Parathyroid adenoma (tissue), 2 donors: ENCODE data around the gene BAD.

Experiments used
- H2AFZ ChIP-seq: fragments of 300-600 bp; sonication (generic); one replicate; pipeline ENCODE4 v1.7.0; 2017; ENCODE audit warnings: antibody characterized with exemption, mild to moderate bottlenecking
- H3K27ac ChIP-seq: fragments of 300-600 bp; sonication (generic); one replicate; pipeline ENCODE4 v1.7.0; 2017
- H3K27me3 ChIP-seq: fragments of 300-600 bp; sonication (generic); one replicate; pipeline ENCODE4 v1.7.0; 2017; ENCODE audit warnings: low read length; ENCODE audit not compliant: control insufficient read depth, insufficient read depth
- H3K36me3 ChIP-seq: fragments of 300-600 bp; sonication (generic); one replicate; pipeline ENCODE4 v1.7.0; 2017; ENCODE audit warnings: low read length; ENCODE audit not compliant: control insufficient read depth, insufficient read depth
- H3K4me1 ChIP-seq: fragments of 300-600 bp; sonication (generic); one replicate; pipeline ENCODE4 v1.7.0; 2017; ENCODE audit warnings: control low read depth
- H3K4me2 ChIP-seq: fragments of 300-600 bp; sonication (generic); one replicate; pipeline ENCODE4 v1.7.0; 2017; ENCODE audit warnings: low read length
- H3K4me3 ChIP-seq: fragments of 300-600 bp; sonication (generic); one replicate; pipeline ENCODE4 v1.7.0; 2017; ENCODE audit warnings: low read depth, low read length
- H3K79me2 ChIP-seq: fragments of 300-600 bp; sonication (generic); one replicate; pipeline ENCODE4 v1.7.0; 2017; ENCODE audit warnings: control low read depth
- H3K9ac ChIP-seq: fragments of 300-600 bp; sonication (generic); one replicate; pipeline ENCODE4 v1.7.0; 2017; ENCODE audit warnings: mild to moderate bottlenecking
- H3K9me3 ChIP-seq: fragments of 300-600 bp; sonication (generic); one replicate; pipeline ENCODE4 v1.7.0; 2017; ENCODE audit warnings: low read length; ENCODE audit not compliant: control insufficient read depth
- TF ChIP-seq, protein P1 (sequence below): fragments of 300-600 bp; sonication (generic); IDR thresholded peaks from one replicate; pipeline ENCODE4 v1.7.0; 2017; ENCODE audit warnings: antibody characterized with exemption, mild to moderate bottlenecking
- donor health status: primary hyperparathyroidism.

The BAD gene

DNA sequence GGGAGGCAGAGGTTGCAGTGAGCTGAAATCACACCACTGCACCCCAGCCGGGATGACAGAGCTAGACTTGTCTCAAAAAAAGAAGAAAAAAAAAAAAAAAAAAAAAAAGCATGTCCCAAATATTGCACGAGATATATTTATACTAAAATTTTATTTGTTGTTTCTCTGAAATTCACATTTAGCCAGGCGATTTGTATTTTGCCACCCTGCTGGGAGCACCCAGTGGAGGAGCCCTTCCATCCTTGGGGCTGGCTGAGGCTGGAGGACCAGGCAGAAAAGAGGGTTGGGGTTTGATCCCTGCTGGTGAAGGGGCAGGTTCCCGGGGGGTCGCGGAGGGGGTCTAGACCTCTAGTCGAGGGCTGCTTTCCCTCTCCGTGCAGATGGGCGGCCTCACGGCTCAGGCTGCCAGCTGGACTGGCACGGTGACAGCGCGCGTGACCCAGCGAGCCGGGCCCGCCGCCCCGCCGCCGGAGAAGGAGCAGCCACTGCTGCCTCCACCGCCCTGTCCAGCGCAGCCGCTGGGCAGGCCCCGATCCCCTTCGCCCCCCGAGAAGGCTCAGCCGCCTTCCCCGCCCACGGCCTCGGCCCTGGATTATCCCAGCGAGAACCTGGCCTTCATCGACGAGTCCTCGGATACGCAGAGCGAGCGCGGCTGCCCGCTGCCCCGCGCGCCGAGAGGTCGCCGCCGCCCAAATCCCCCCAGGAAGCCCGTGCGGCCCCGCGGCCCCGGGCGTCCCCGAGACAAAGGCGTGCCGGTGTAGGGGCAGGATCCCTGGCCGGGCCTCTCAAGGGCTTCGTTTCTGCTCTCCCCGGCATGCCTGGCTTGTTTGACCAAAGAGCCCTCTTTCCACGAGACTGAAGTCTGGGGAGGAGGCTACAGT lies 14.7 kb upstream of the BAD start:
- Histone ChIP-seq H3K79me2 (no peaks in the 10 kb centered on the region), H3K9me3 (no peaks in the 10 kb centered on the region), H3K9ac (no peak overlapping the region), H3K4me1 (peaks cover 3% of the 10 kb centered on the region), H3K27ac (no peak overlapping the region), H2AFZ (peak overlapping the region; percentile 74), H3K36me3 (no peaks in the 10 kb centered on the region), H3K4me2 (peak overlapping the region; percentile 65), H3K27me3 (no peaks in the 10 kb centered on the region), H3K4me3 (peak overlapping the region; percentile 27)
- TF ChIP-seq, protein P1, sequence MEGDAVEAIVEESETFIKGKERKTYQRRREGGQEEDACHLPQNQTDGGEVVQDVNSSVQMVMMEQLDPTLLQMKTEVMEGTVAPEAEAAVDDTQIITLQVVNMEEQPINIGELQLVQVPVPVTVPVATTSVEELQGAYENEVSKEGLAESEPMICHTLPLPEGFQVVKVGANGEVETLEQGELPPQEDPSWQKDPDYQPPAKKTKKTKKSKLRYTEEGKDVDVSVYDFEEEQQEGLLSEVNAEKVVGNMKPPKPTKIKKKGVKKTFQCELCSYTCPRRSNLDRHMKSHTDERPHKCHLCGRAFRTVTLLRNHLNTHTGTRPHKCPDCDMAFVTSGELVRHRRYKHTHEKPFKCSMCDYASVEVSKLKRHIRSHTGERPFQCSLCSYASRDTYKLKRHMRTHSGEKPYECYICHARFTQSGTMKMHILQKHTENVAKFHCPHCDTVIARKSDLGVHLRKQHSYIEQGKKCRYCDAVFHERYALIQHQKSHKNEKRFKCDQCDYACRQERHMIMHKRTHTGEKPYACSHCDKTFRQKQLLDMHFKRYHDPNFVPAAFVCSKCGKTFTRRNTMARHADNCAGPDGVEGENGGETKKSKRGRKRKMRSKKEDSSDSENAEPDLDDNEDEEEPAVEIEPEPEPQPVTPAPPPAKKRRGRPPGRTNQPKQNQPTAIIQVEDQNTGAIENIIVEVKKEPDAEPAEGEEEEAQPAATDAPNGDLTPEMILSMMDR = no peak

DNA sequence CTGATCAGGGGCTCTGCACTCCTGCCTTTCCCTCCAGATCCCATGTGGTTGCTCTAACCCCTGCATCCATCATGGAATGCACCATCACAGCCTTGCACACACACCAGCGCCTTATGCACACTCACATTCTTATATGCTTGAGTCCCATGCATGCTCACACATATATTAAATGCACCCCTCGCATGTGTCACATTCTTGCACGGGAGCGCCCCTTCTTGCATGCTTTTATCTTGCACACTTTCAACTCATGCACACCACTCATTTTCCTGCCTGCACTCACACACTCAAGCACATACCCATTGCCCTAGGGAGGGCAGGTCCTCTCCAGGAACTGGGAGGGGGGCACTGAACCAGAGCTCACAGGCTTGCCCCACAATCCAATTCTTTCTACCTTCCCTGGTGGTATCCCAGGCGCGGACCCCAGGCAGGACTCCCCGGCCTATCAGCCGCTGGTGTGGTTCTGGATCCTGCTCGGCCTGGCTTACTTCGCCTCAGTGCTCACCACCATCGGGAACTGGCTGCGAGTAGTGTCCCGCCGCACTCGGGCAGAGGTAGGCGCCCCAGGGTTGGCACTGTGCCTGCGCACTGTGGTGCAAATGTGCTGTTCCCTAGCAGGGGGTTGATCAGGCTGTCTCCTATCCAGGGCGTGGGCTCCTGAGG lies 13.4 kb upstream of the BAD start:
- Histone ChIP-seq H3K27me3 (no peaks in the 10 kb centered on the region), H3K4me1 (peaks cover 3% of the 10 kb centered on the region), H3K4me3 (no peak overlapping the region), H3K27ac (no peak overlapping the region), H3K36me3 (no peaks in the 10 kb centered on the region), H3K9me3 (no peaks in the 10 kb centered on the region), H3K4me2 (no peak overlapping the region), H2AFZ (no peak overlapping the region), H3K9ac (no peak overlapping the region), H3K79me2 (no peaks in the 10 kb centered on the region)
- TF ChIP-seq, protein P1 = no peak

DNA sequence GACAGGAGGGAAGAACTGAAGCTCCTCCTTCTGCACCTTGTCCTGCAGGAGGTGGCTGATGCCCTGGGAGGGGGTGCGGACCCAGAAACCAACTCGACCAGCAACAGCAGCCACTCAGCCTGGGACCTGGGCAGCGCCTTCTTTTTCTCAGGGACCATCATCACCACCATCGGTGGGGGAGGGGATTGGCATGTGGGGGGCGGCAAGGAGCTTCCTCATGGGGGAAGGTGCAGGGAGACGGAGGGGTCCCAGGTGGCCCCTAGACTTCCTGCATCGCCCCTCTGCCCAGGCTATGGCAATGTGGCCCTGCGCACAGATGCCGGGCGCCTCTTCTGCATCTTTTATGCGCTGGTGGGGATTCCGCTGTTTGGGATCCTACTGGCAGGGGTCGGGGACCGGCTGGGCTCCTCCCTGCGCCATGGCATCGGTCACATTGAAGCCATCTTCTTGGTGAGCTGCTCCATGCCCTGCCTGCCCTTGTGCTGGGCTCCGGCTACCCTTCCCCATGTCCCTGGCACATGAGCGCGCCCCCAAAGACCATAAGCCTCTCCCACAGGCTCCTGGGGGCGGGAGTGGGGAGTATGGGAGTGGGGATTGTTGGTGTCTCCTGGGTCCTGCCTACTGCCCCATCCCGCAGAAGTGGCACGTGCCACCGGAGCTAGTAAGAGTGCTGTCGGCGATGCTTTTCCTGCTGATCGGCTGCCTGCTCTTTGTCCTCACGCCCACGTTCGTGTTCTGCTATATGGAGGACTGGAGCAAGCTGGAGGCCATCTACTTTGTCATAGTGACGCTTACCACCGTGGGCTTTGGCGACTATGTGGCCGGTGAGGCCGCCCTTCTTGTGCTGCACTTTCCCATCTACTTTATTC lies 12.6 kb upstream of the BAD start:
- TF ChIP-seq, protein P1 = no peak
- H3K4me2 ChIP-seq = no peak overlapping the region
- no peak overlapping the region for H3K27ac ChIP-seq
- H3K4me3 ChIP-seq = no peak overlapping the region
- H2AFZ ChIP-seq = no peak overlapping the region
- H3K9me3 ChIP-seq = no peaks in the 10 kb centered on the region
- no peaks in the 10 kb centered on the region for H3K79me2 ChIP-seq
- H3K27me3 ChIP-seq = no peaks in the 10 kb centered on the region
- no peaks in the 10 kb centered on the region for H3K36me3 ChIP-seq
- H3K4me1 ChIP-seq = peaks cover 3% of the 10 kb centered on the region
- H3K9ac ChIP-seq = no peak overlapping the region

DNA sequence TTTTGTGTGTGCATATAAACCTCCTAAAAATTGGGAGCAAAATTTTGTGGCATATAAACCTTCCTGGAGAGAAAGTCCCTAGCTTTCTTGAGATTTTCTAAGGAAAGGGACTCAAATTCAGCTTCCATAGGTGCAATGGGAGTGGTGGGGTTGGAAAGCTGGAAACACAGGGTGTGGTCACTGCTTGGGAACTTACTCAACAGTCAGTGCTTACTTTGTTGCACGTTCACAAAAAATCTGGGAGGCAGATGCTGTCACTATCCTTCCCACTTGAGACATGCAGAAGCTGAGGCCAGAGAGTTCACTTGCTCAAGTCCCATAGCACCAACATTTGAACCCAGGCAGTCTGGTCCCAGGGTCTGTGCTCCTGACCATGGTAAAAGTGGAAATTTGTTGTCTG lies 11.8 kb upstream of the BAD start:
- no peak overlapping the region for H2AFZ ChIP-seq
- H3K4me2 ChIP-seq = no peak overlapping the region
- no peak overlapping the region for H3K4me3 ChIP-seq
- no peaks in the 10 kb centered on the region for H3K36me3 ChIP-seq
- H3K27me3 ChIP-seq = no peaks in the 10 kb centered on the region
- no peak overlapping the region for H3K27ac ChIP-seq
- peaks cover 3% of the 10 kb centered on the region for H3K4me1 ChIP-seq
- H3K9ac ChIP-seq = no peak overlapping the region
- TF ChIP-seq, protein P1 = no peak
- no peaks in the 10 kb centered on the region for H3K79me2 ChIP-seq
- H3K9me3 ChIP-seq = no peaks in the 10 kb centered on the region
